Heart left ventricle (tissue), 13 donors: Measurements from ENCODE around the gene RPP14.

Experiments used
- CTCF ChIP-seq, 12 donors: fragments of 200-600 bp; sonication (generic) in 4 of 12; IDR thresholded peaks; one replicate each; pipeline versions ENCODE4 v1.5.0 to v1.8.0; 2018 to 2022; ENCODE audit warnings: antibody characterized with exemption in 12 of 12, mild to moderate bottlenecking in 5 of 12
- POLR2A ChIP-seq, 2 donors: fragments of 450-650 bp; IDR thresholded peaks; one replicate each; pipeline ENCODE4 v1.6.1; 2017; ENCODE audit warnings: antibody characterized with exemption in 2 of 2, mild to moderate bottlenecking in 2 of 2, moderate library complexity in 2 of 2
- donor health status: ischemic (EF 13 %, LVEDD 7.1; RV severe dilation, severe dysfunction).
- donor health status: DM: no; HTN: yes; CAD: no.
- donor health status: DM: no; HTN: no; CAD: no.
- donor health status: ischemic (EF 25% LVEDD 6.9; RV normal size, moderate dysfunction).
- donor health status: ischemic (EF 25% LVEDD 5.7; RV mildly dilated, moderate dysfunction).
- donor health status: ischemic (EF 35%, LVEDD 5.7; RV mildly dilated, moderate dysfunction).
- donor health status: nonischemic (EF 11% LVEDD 7.7; RV severe dilation, severe dysfunction).
- donor health status: DM: yes; HTN: yes; CAD: no.
- donor health status: PGD.
- donor health status: ischemic (EF 29% LVEDD 5.4; RV normal size, mild dysfunction).
- donor health status: nonischemic (EF 23%, LVEDD 6.1; RV moderate dilation, normal function).

- TF ChIP-seq POLR2A (IDR thresholded peaks at IDR 0.05) (no peak), CTCF (IDR thresholded peaks at IDR 0.05) (no peak)
These were observed 15.7 kb downstream of the RPP14 start for GRCh38 chr3:58321791-58322190.
